Right lobe of liver (tissue), 4 donors: ENCODE results near the gene DMKN.
A peak's percentile ranks its signal among the peaks of the same experiment; 100 is the strongest.

Source experiments
- CTCF ChIP-seq, 4 donors: fragments of 200-600 bp in 3 of 4; fragments of 450-650 bp in 1 of 4; IDR thresholded peaks; one replicate each; pipeline versions ENCODE4 v1.5.1 to v1.8.0; 2016 to 2022; ENCODE audit warnings: antibody characterized with exemption in 4 of 4, mild to moderate bottlenecking in 2 of 4
- POLR2A ChIP-seq: fragments of 450-650 bp; IDR thresholded peaks from one replicate; pipeline ENCODE4 v1.6.1; 2017; ENCODE audit warnings: antibody characterized with exemption, mild to moderate bottlenecking
- donor health status: DM: no; HTN: no; CAD: no.
- donor health status: DM: no; HTN: no; CAD: no.
- donor health status: DM: no; HTN: yes; CAD: no.

- TF ChIP-seq CTCF (IDR thresholded peaks at IDR 0.05): no peak
- peak; percentile 81 for TF ChIP-seq POLR2A
These were observed 31.8 kb upstream of the DMKN start, which contains the start of gene TMEM147 for GRCh38 chr19:35545001-35545854.
